HepG2 (cell line): ENCODE data around the gene CARD9. TPM values are rescaled to one million over a fixed set of nuclear protein-coding genes. Genes with fewer than 3 reads are reported as not detected.

Experiments used
- NR1H2 ChIP-seq: sonication (generic); formaldehyde crosslinking; IDR thresholded peaks from 2 replicates; pipeline ENCODE4 v1.8.1; 2022; ENCODE audit warnings: low read depth, missing genetic modification reagents, borderline replicate concordance
- PAXIP1 ChIP-seq: sonication (generic); formaldehyde crosslinking; conservative IDR thresholded peaks from 2 replicates; pipeline ENCODE4 v1.4.0; 2020; ENCODE audit warnings: mild to moderate bottlenecking, missing genetic modification reagents, moderate library complexity
- TERF1 ChIP-seq: sonication (generic); formaldehyde crosslinking; IDR thresholded peaks from 2 replicates; pipeline ENCODE4 v1.8.0; 2022; ENCODE audit warnings: mild to moderate bottlenecking, missing genetic modification reagents, moderate library complexity
- ZNF556 ChIP-seq: sonication (generic); formaldehyde crosslinking; IDR thresholded peaks from 2 replicates; pipeline ENCODE4 v1.4.0; 2020; ENCODE audit warnings: mild to moderate bottlenecking, missing genetic modification reagents, borderline replicate concordance
- ZNF615 ChIP-seq: sonication (generic); formaldehyde crosslinking; IDR thresholded peaks from 2 replicates; pipeline ENCODE4 v1.5.0; 2020; ENCODE audit warnings: mild to moderate bottlenecking, missing genetic modification reagents, borderline replicate concordance
- polyA plus RNA-seq, 8 experiments: library from polyadenylated mRNA; depleted of rRNA in 3 of 8; stranded (reverse) in 7 of 8; unstranded in 1 of 8; fragments of >200 nt; fragmentation: Illumina TruSeq in 4 of 8; extraction: Trizol in 4 of 8; gene quantifications; 2 replicates each; pipeline versions ENCODE4 v1.2.1 to v1.2.3, GENCODE V29; 2011 to 2016; ENCODE audit warnings: low read depth in 4 of 8, missing spikeins in 1 of 8, mixed read lengths in 1 of 8; ENCODE audit not compliant: insufficient read depth in 1 of 8
- total RNA-seq, 5 experiments: library from RNA; depleted of rRNA; stranded (reverse); fragments of >200 nt; fragmentation: Illumina TruSeq; extraction: Trizol; gene quantifications; 2 replicates each; pipeline ENCODE4 v1.2.3, GENCODE V29; 2016; ENCODE audit warnings: low read depth in 1 of 5
- TF ChIP-seq, protein P1 (sequence below): sonication (generic); formaldehyde crosslinking; IDR thresholded peaks from one replicate; pipeline ENCODE4 v1.5.1; 2020; ENCODE audit warnings: mild to moderate bottlenecking, missing genetic modification reagents; ENCODE audit errors: not compliant biosample characterization

Gene CARD9
- total and polyA plus RNA-seq, 2 of the 13 experiments (the other 11 are each of a cell fraction or from before 2014, with no cell fraction given) = 3.3 to 7.4 TPM

GRCh38 chr9:136322756-136323330, 50.6 kb downstream of the CARD9 start (continued):
- no peak for TF ChIP-seq PAXIP1 (CRISPR knock-in tag)
- TF ChIP-seq ZNF615 = no peak
- TF ChIP-seq, protein P1, sequence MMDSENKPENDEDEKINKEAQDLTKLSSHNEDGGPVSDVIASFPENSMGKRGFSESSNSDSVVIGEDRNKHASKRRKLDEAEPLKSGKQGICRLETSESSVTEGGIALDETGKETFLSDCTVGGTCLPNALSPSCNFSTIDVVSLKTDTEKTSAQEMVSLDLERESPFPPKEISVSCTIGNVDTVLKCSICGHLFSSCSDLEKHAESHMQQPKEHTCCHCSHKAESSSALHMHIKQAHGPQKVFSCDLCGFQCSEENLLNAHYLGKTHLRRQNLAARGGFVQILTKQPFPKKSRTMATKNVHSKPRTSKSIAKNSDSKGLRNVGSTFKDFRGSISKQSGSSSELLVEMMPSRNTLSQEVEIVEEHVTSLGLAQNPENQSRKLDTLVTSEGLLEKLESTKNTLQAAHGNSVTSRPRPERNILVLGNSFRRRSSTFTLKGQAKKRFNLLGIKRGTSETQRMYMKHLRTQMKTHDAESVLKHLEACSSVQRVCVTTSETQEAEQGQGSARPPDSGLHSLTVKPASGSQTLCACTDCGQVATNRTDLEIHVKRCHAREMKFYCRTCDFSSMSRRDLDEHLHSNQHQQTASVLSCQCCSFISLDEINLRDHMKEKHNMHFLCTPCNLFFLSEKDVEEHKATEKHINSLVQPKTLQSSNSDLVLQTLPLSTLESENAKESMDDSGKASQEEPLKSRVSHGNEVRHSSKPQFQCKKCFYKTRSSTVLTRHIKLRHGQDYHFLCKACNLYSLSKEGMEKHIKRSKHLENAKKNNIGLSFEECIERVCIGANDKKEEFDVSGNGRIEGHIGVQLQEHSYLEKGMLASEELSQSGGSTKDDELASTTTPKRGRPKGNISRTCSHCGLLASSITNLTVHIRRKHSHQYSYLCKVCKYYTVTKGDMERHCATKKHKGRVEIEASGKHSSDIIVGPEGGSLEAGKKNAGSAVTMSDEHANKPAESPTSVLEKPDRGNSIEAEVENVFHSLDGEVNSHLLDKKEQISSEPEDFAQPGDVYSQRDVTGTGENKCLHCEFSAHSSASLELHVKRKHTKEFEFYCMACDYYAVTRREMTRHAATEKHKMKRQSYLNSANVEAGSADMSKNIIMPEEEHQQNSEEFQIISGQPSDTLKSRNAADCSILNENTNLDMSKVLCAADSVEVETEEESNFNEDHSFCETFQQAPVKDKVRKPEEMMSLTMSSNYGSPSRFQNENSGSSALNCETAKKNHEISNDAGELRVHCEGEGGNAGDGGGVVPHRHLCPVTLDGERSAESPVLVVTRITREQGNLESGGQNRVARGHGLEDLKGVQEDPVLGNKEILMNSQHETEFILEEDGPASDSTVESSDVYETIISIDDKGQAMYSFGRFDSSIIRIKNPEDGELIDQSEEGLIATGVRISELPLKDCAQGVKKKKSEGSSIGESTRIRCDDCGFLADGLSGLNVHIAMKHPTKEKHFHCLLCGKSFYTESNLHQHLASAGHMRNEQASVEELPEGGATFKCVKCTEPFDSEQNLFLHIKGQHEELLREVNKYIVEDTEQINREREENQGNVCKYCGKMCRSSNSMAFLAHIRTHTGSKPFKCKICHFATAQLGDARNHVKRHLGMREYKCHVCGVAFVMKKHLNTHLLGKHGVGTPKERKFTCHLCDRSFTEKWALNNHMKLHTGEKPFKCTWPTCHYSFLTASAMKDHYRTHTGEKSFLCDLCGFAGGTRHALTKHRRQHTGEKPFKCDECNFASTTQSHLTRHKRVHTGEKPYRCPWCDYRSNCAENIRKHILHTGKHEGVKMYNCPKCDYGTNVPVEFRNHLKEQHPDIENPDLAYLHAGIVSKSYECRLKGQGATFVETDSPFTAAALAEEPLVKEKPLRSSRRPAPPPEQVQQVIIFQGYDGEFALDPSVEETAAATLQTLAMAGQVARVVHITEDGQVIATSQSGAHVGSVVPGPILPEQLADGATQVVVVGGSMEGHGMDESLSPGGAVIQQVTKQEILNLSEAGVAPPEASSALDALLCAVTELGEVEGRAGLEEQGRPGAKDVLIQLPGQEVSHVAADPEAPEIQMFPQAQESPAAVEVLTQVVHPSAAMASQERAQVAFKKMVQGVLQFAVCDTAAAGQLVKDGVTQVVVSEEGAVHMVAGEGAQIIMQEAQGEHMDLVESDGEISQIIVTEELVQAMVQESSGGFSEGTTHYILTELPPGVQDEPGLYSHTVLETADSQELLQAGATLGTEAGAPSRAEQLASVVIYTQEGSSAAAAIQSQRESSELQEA = no peak
- TF ChIP-seq ZNF556 = no peak
- TF ChIP-seq NR1H2 (CRISPR knock-in tag) = no peak
- TF ChIP-seq TERF1 (CRISPR knock-in tag) = no peak
